GM18505 (cell line): Measurements from ENCODE around the gene UNC13A.
"Not testable (repeated sequence)": the region's sequence is repeated elsewhere in the genome, so short reads cannot be mapped to it uniquely, and the experiment has no call there.

Source experiments
- ATAC-seq: cut with Tn5 transposase; IDR thresholded peaks from one replicate; pipeline ENCODE4 v1.9.1; 2021; ENCODE audit not compliant: unreplicated experiment
- POLR2A ChIP-seq: IDR thresholded peaks from 4 replicates; pipeline ENCODE4 v1.6.1; 2011; ENCODE audit warnings: borderline replicate concordance; ENCODE audit not compliant: insufficient read depth, insufficient read length; ENCODE audit errors: extremely low read depth

Gene UNC13A

DNA sequence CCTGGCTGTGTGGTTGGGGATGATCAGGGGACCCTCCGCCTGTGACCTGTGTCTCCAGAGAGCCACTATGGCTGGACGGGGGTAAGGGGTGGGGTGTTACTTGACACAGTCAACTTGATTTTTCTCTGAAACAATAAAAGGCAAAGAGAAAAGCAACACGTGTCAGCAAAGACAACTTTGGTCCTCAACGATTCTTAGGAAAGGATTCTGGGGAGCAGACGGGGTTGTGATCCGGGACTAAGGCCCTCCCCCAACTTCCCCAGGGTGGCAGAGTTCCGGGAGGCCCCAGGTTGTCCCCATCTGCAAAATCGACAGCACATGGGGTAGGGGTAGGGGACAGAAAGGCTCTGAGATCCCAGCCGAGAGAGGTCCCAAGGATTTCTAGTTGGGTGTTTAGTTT lies 86.5 kb downstream of the UNC13A start:
- no peak for ATAC-seq
- no peak for TF ChIP-seq POLR2A

- TF ChIP-seq POLR2A, result no peak
- no peak for ATAC-seq
These were observed 88.4 kb downstream of the UNC13A start for GRCh38 chr19:17599780-17600179.

DNA sequence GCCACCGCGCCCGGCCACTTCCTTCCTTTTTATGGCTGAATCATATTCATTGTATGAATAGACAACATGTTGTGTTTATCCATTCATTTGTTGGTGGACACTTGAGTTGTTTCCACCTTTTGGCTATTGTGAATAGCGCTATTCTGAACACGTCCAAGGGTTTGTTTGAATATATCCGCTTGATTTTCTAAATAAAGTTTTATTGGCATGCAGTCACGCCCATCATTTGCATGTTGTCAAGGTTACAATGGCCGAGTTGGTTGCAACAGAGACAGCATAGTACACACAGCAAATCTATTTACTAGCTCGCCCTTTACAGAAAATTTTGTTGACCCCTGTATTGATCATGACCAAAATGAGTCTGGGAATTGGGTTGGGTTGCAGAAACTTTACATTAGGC lies 89.2 kb downstream of the UNC13A start:
- no peak for TF ChIP-seq POLR2A
- no peak for ATAC-seq

GRCh38 chr19:17598063-17598462 lies 90.1 kb downstream of the UNC13A start:
- ATAC-seq, result not testable (repeated sequence)

GRCh38 chr19:17594296-17594695 lies 93.9 kb downstream of the UNC13A start:
- ATAC-seq, result not testable (repeated sequence)

DNA sequence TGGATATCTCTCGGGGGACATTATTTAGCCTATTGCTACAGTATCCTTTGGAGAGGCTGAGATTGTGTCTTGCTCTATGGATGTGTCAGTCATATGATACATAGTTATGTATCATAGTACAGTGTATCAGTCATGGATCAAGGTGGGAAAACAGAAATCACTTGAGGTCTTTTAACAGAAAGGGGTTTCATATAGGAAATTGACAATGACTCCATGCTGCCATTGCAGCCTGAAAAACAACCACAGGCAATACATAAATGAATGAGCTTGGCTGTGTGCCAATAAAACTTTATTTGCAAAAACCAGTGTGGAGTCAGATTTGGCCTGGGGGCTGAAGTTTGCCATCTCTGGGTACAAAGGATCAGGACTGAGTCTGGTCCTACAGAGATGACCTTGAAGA lies 97.3 kb downstream of the UNC13A start:
- TF ChIP-seq POLR2A, result no peak
- ATAC-seq, result no peak

GRCh38 chr19:17585395-17585794 lies 102.8 kb downstream of the UNC13A start:
- ATAC-seq, result not testable (repeated sequence)

- no peak for ATAC-seq
- no peak for TF ChIP-seq POLR2A
These were observed 104.0 kb downstream of the UNC13A start for GRCh38 chr19:17584132-17584531.

DNA sequence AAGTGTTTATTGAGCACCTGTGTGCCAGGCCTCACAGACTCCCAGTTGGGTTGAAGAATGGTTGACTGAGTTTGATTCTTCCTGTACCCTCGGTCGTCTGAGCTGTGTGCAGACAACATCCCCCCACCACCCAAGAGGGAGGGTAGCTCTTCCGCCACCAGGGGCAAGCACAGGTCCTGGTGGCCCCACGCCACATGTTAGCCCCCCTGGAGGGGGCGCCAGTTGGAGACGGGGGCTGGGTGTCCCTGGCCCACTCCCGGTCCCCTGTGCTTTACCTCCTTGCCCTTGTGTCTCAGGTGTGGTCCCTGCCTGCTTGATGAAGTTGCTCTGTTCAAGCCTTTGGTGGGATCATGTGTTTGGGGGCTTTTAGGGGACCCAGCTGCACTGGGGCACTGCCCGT lies 105.5 kb downstream of the UNC13A start:
- ATAC-seq, result no peak
- TF ChIP-seq POLR2A, result no peak

- TF ChIP-seq POLR2A, result no peak
- no peak for ATAC-seq
These were observed 106.8 kb downstream of the UNC13A start for GRCh38 chr19:17581211-17581874.

GRCh38 chr19:17580470-17581144 lies 107.5 kb downstream of the UNC13A start:
- ATAC-seq, result no peak
- TF ChIP-seq POLR2A, result no peak

- ATAC-seq, result no peak
- TF ChIP-seq POLR2A, result no peak
These were observed 108.4 kb downstream of the UNC13A start for GRCh38 chr19:17579661-17580244.

DNA sequence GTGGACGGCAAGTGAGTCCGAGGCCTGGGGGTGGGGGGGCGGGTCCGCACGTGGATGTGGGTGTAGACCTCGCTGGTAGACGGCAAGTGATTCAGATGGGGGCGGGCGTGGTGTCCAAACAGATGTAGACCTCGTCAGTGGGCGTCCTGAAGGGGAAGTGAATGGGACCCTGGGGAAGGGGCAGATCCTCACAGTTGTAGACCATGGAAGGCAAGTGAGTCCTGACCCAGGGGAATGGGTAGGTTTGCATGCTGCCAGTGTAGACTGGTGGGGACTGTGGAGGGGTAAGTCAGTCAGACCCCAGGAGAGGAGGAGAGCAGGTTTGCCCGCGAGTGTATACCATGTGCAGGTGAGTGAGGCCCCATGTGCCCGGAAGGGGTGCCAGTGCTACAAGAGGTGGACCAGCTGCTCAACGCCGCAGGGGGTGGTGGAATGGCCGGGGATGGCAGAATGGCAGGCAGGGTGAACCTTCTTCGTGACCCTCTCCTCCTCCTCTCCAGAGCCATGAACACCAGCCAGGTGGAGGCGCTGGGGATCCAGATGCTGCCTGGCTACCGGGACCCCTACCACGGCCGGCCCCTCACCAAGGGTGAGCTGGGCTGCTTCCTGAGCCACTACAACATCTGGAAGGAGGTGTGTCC lies 110.6 kb downstream of the UNC13A start:
- no peak for TF ChIP-seq POLR2A
- ATAC-seq, result no peak
